ENCODE results near the gene KLK10.

Gene KLK10

GRCh38 chr19:51020988-51021651, 1.6 kb upstream of the KLK10 start:
- peak; percentile 84 for TF ChIP-seq CTCF (conservative IDR thresholded peaks at IDR 0.05; ENCODE audit: low read depth, low read length)
- H3K4me3 ChIP-seq (ENCODE audit: low read depth, low read length): no peak overlapping the region
- peak; percentile 75 for DNase-seq (ENCODE audit: low read depth)

- TF ChIP-seq CTCF (conservative IDR thresholded peaks at IDR 0.05; ENCODE audit: low read depth, low read length): no peak
- DNase-seq (ENCODE audit: low read depth): no peak
- no peak overlapping the region for H3K4me3 ChIP-seq (ENCODE audit: low read depth, low read length)
Observed at GRCh38 chr19:51018745-51019543, 565 bp downstream of the KLK10 start.

- no peak overlapping the region for H3K4me3 ChIP-seq (ENCODE audit: low read depth, low read length)
- DNase-seq (ENCODE audit: low read depth): peak; percentile 33
- peak; percentile 61 for TF ChIP-seq CTCF (conservative IDR thresholded peaks at IDR 0.05; ENCODE audit: low read depth, low read length)
Observed at GRCh38 chr19:51016798-51017683, 2.5 kb downstream of the KLK10 start.

GRCh38 chr19:51015691-51016267, 3.7 kb downstream of the KLK10 start:
- no peak for DNase-seq (ENCODE audit: low read depth)
- no peak overlapping the region for H3K4me3 ChIP-seq (ENCODE audit: low read depth, low read length)
- no peak for TF ChIP-seq CTCF (conservative IDR thresholded peaks at IDR 0.05; ENCODE audit: low read depth, low read length)

GRCh38 chr19:51014242-51014641, 5.3 kb downstream of the KLK10 start:
- no peak for TF ChIP-seq CTCF (conservative IDR thresholded peaks at IDR 0.05; ENCODE audit: low read depth, low read length)
- H3K4me3 ChIP-seq (ENCODE audit: low read depth, low read length): no peak overlapping the region

GRCh38 chr19:51012661-51013190, 6.8 kb downstream of the KLK10 start:
- DNase-seq (ENCODE audit: low read depth): no peak
- no peak for TF ChIP-seq CTCF (conservative IDR thresholded peaks at IDR 0.05; ENCODE audit: low read depth, low read length)
- H3K4me3 ChIP-seq (ENCODE audit: low read depth, low read length): no peak overlapping the region

More at GRCh38 chr19:51014242-51014641, 5.3 kb downstream of the KLK10 start:
- no peak for DNase-seq (ENCODE audit: low read depth)

Measured in choroid plexus epithelial cell (primary cell).